ENCODE measurements around the gene ALDH2. TPM values are rescaled to one million over a fixed set of nuclear protein-coding genes. Genes with fewer than 3 reads are reported as not detected.
A peak's percentile ranks its signal among the peaks of the same experiment; 100 is the strongest.

The ALDH2 gene
- total RNA-seq, 1 donor from 2014 or later, result 59.5 TPM

DNA sequence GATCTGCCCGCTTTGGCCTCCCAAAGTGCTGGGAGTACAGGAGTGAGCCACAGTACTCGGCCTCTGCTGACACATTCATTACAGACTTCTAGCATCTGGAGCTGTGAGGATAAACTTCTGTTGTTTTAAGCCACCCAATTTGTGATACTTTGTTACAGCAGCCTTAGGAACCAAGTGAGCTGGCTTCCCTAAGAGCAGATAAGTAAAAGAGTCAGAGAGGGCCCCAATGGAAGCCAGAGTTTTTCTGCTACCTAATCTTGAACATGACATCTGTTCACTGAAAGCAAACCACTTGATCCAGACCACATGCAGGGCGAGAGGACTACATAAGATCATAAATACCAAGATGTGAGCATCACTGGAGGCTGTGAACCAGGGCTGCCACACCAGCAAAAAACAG, 71.6 kb downstream of the ALDH2 start:
- Mint-ChIP-seq H3K9me3 (no peaks in the 10 kb centered on the region), H3K27me3 (no peaks in the 10 kb centered on the region), H3K27ac (peak overlapping the region; percentile 25), H3K4me1 (ENCODE audit: unreplicated experiment) (peaks cover 20% of the 10 kb centered on the region), H3K4me3 (peak overlapping the region; percentile 20), H3K36me3 (peaks cover 31% of the 10 kb centered on the region)
- DNase-seq (ENCODE audit: extremely low spot score, unreplicated experiment), result no peak
- TF ChIP-seq, protein P1, sequence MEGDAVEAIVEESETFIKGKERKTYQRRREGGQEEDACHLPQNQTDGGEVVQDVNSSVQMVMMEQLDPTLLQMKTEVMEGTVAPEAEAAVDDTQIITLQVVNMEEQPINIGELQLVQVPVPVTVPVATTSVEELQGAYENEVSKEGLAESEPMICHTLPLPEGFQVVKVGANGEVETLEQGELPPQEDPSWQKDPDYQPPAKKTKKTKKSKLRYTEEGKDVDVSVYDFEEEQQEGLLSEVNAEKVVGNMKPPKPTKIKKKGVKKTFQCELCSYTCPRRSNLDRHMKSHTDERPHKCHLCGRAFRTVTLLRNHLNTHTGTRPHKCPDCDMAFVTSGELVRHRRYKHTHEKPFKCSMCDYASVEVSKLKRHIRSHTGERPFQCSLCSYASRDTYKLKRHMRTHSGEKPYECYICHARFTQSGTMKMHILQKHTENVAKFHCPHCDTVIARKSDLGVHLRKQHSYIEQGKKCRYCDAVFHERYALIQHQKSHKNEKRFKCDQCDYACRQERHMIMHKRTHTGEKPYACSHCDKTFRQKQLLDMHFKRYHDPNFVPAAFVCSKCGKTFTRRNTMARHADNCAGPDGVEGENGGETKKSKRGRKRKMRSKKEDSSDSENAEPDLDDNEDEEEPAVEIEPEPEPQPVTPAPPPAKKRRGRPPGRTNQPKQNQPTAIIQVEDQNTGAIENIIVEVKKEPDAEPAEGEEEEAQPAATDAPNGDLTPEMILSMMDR (conservative IDR thresholded peaks at IDR 0.05), result no peak

GRCh38 chr12:111840807-111841206, 74.1 kb downstream of the ALDH2 start:
- no peaks in the 10 kb centered on the region for H3K27me3 Mint-ChIP-seq
- peak overlapping the region; percentile 99 for H3K27ac Mint-ChIP-seq
- H3K4me1 Mint-ChIP-seq (ENCODE audit: unreplicated experiment), result peaks cover 31% of the 10 kb centered on the region
- no peaks in the 10 kb centered on the region for H3K9me3 Mint-ChIP-seq
- H3K4me3 Mint-ChIP-seq, result peak overlapping the region; percentile 98
- TF ChIP-seq, protein P1 (conservative IDR thresholded peaks at IDR 0.05), result no peak
- no peak for DNase-seq (ENCODE audit: extremely low spot score, unreplicated experiment)
- peaks cover 37% of the 10 kb centered on the region for H3K36me3 Mint-ChIP-seq

DNA sequence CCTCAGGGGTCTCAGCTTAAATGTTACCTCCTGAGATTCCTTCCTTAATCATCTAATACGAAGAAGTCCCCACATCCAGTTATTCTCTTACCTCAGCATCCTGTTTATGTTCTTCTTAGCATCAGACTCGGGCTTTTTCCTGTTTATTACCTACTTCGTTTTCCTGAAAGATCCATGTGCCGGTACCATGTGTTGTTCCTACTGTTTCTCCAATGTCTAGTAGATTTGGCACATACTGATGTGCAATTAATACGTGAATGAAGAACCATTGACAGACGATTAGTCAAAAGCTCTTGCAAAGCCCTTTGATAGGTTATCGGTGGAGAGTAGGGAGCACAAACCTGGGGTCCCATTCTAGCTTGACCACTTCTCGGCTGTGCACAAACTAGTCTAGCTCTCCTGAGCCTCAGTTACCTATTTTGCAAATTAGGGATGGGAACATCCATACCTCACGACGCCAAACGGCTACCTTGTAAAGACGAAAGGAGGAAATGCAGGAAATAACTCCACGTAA, 74.6 kb downstream of the ALDH2 start:
- Mint-ChIP-seq H3K27ac (peak overlapping the region; percentile 99), H3K9me3 (no peaks in the 10 kb centered on the region), H3K4me1 (ENCODE audit: unreplicated experiment) (peaks cover 31% of the 10 kb centered on the region), H3K36me3 (peaks cover 40% of the 10 kb centered on the region), H3K4me3 (peak overlapping the region; percentile 98), H3K27me3 (no peaks in the 10 kb centered on the region)
- TF ChIP-seq, protein P1 (conservative IDR thresholded peaks at IDR 0.05), result no peak
- no peak for DNase-seq (ENCODE audit: extremely low spot score, unreplicated experiment)

- Mint-ChIP-seq H3K4me1 (ENCODE audit: unreplicated experiment) (peaks cover 31% of the 10 kb centered on the region), H3K27me3 (no peaks in the 10 kb centered on the region), H3K9me3 (no peaks in the 10 kb centered on the region), H3K36me3 (peaks cover 40% of the 10 kb centered on the region), H3K27ac (peak within 1 kb of the TSS; percentile 99), H3K4me3 (peak within 1 kb of the TSS; percentile 99)
- TF ChIP-seq, protein P1 (conservative IDR thresholded peaks at IDR 0.05), result no peak
- peak; percentile 97 for DNase-seq (ENCODE audit: extremely low spot score, unreplicated experiment)
Observed at GRCh38 chr12:111841750-111842555, 75.2 kb downstream of the ALDH2 start, which contains the start of gene MAPKAPK5. Gene MAPKAPK5, plus strand, starts transcription at chr12:111842228. Its CDS starts 506 bp downstream, at chr12:111842734.

GRCh38 chr12:111842556-111843396, 76.0 kb downstream of the ALDH2 start:
- H3K4me3 Mint-ChIP-seq, result peak overlapping the region; percentile 99
- H3K9me3 Mint-ChIP-seq, result no peaks in the 10 kb centered on the region
- TF ChIP-seq, protein P1 (conservative IDR thresholded peaks at IDR 0.05), result no peak
- DNase-seq (ENCODE audit: extremely low spot score, unreplicated experiment), result no peak
- peaks cover 44% of the 10 kb centered on the region for H3K36me3 Mint-ChIP-seq
- H3K27me3 Mint-ChIP-seq, result no peaks in the 10 kb centered on the region
- H3K4me1 Mint-ChIP-seq (ENCODE audit: unreplicated experiment), result peaks cover 31% of the 10 kb centered on the region
- H3K27ac Mint-ChIP-seq, result peak overlapping the region; percentile 98

Data from type B pancreatic cell (in vitro differentiated cells).